Activated CD4-positive, alpha-beta memory T cell treated with anti-CD3 and anti-CD28 coated beads for 36 hours (primary cell): ENCODE measurements around the gene DNAJB7. TPM values are rescaled to one million over a fixed set of nuclear protein-coding genes. Genes with fewer than 3 reads are reported as not detected.

ENCODE experiments used
- CTCF ChIA-PET: fragments of 350-600 bp; sonication (Branson Sonifier 250); formaldehyde crosslinking; loops from one replicate; lab custom pipeline; 2021; ENCODE audit warnings: antibody characterized with exemption, inconsistent platforms; lab: Charles Lee
- POLR2A ChIA-PET: fragments of 350-600 bp; sonication (Branson Sonifier 250); formaldehyde crosslinking; loops from one replicate; lab custom pipeline; 2021; ENCODE audit warnings: antibody characterized with exemption; lab: Charles Lee
- DNase-seq: peaks from one replicate; pipeline ENCODE4 v3.0.0-alpha.2; 2020
- H3K27ac Mint-ChIP-seq: one replicate; pipeline ENCODE4 v1.8.0; 2021; ENCODE audit warnings: mixed read lengths
- H3K27me3 Mint-ChIP-seq: one replicate; pipeline ENCODE4 v1.8.0; 2021; ENCODE audit warnings: mixed read lengths
- H3K36me3 Mint-ChIP-seq: one replicate; pipeline ENCODE4 v1.8.0; 2021; ENCODE audit warnings: mixed read lengths
- H3K4me1 Mint-ChIP-seq: one replicate; pipeline ENCODE4 v1.8.0; 2021; ENCODE audit warnings: low read depth, mixed read lengths
- H3K4me3 Mint-ChIP-seq: one replicate; pipeline ENCODE4 v1.8.0; 2021; ENCODE audit warnings: mild to moderate bottlenecking, mixed read lengths
- H3K9me3 Mint-ChIP-seq: one replicate; pipeline ENCODE4 v1.8.0; 2021; ENCODE audit warnings: mixed read lengths
- intact Hi-C: fragments of 100-400 bp; cut with micrococcal nuclease; formaldehyde crosslinking; loops from one replicate; pipeline ENCODE4 v1.15.1; 2023
- microRNA-seq: library from miRNA; unstranded; fragments of <30 nt; microRNA quantifications from one replicate; pipeline ENCODE4 v1.2.0, GENCODE V29; 2022; ENCODE audit warnings: borderline number of aligned reads, borderline microRNAs expressed, borderline replicate concordance
- total RNA-seq, 2 experiments: library from RNA; stranded (reverse); gene quantifications; one replicate each; pipeline ENCODE4 v1.2.3, GENCODE V29; 2021

DNAJB7 gene
- total RNA-seq, 2 experiments from 2014 or later: not detected

DNA sequence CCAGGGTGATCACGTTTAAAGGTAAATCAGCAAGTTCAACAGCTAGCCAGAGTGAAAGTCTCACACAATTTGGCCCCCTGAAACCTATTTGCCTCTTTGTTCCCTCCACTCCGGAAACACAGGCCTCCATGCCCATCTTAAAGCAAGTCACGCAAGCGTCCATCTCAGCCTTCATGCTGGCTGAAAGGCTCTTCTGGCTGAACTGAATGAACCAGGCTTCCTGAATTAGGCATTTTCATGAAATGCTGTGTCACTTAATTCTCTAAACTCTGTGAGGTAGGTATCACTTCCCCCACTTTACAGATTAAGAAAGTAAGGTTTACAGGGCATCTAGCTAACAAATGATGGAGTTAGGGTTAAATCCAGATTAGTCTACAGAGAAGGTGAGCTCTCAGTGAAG lies 44.2 kb downstream of the DNAJB7 start:
- H3K27me3 Mint-ChIP-seq: no peaks in the 10 kb centered on the region
- DNase-seq: no peak
- ChIA-PET CTCF (interaction anchor here (1.2 to 5.1 kb wide), 5 partner anchors 17 to 135 kb away, joined by 3 to 23 read pairs (median 3); partner anchors contain the start of gene ST13), POLR2A (interaction anchor here (0.7 kb wide), 1 partner anchor 419 kb away, joined by 3 read pairs; no protein-coding TSS in a partner anchor)
- intact Hi-C loops: loop anchor here (2.0 to 10.0 kb wide), 2 partner anchors 103 to 273 kb away; no protein-coding TSS in a partner anchor
- H3K9me3 Mint-ChIP-seq: no peaks in the 10 kb centered on the region
- peak overlapping the region; percentile 92 for H3K4me3 Mint-ChIP-seq
- H3K36me3 Mint-ChIP-seq: peaks cover 9% of the 10 kb centered on the region
- H3K27ac Mint-ChIP-seq: peak overlapping the region; percentile 76
- H3K4me1 Mint-ChIP-seq: peaks cover 35% of the 10 kb centered on the region

DNA sequence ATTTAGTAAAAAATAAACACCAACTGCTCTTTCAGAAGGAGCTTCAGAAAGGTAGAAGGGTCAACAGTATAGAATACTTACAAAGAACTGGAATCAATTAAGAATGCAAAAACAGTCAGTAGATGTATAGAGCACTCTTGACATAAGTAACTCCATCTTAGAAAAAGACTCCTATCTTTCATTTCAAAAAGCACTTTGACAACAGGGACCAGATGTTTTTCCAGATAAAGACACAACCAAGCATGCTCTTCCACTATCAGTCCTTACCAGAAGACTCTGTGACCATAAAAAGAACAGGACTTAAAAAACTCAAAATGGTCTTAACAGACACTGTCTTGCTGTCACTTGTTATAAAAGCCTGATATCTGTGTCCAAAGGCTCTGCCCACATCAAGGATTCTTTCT lies 48.0 kb downstream of the DNAJB7 start:
- peaks cover 9% of the 10 kb centered on the region for H3K36me3 Mint-ChIP-seq
- intact Hi-C loops: loop anchor here (10.0 kb wide), 1 partner anchor 99 kb away; no protein-coding TSS in a partner anchor
- H3K27ac Mint-ChIP-seq: no peak overlapping the region
- CTCF ChIA-PET: no interaction called here
- H3K9me3 Mint-ChIP-seq: no peaks in the 10 kb centered on the region
- H3K4me3 Mint-ChIP-seq: no peak overlapping the region
- POLR2A ChIA-PET: no interaction called here
- peaks cover 27% of the 10 kb centered on the region for H3K4me1 Mint-ChIP-seq
- H3K27me3 Mint-ChIP-seq: no peaks in the 10 kb centered on the region
- DNase-seq: no peak

Small RNAs within 50 kb of the gene (microRNA-seq; reads per million reads assigned to microRNA genes)
- gene MIR4766: 3.5 reads per million

Other genes with a start within 250 kb of the DNAJB7 start
- gene MRTFA, start 225.4 kb downstream of the DNAJB7 start, total RNA-seq: 10 to 100 TPM; 44.1 to 45.5 TPM
- not detected for gene MCHR1, start 182.6 kb downstream of the DNAJB7 start, total RNA-seq
- gene SLC25A17, start 42.8 kb downstream of the DNAJB7 start, total RNA-seq: 10 to 100 TPM; 29.3 to 30.8 TPM
- gene ST13, start 5.5 kb downstream of the DNAJB7 start, total RNA-seq: 100 to 1,000 TPM; 240 to 263 TPM
- 10 to 100 TPM; 19.4 to 20.1 TPM for gene XPNPEP3, start 5.0 kb downstream of the DNAJB7 start, total RNA-seq
- 10 to 100 TPM; 96.9 to 99.4 TPM for gene RBX1, start 89.3 kb upstream of the DNAJB7 start, total RNA-seq
- gene EP300, start 230.5 kb upstream of the DNAJB7 start, total RNA-seq: 10 to 100 TPM; 35.6 to 39.9 TPM